WTC11 (cell line): ENCODE results near the gene ALOXE3. TPM values are rescaled to one million over a fixed set of nuclear protein-coding genes. Genes with fewer than 3 reads are reported as not detected.

Experiments
- ATAC-seq: fragments of 200-7000 bp; cut with Tn5 transposase; 2 replicates; pipeline ENCODE4 v1.10.0; 2021; ENCODE audit warnings: mild to moderate bottlenecking, moderate library complexity
- CTCF ChIA-PET: fragments of 300-600 bp; sonication (Branson Sonifier 250); formaldehyde crosslinking; loops from one replicate; lab custom pipeline; 2021; ENCODE audit warnings: antibody characterized with exemption; lab: Charles Lee
- POLR2A ChIA-PET: fragments of 350-600 bp; sonication (Branson Sonifier 250); formaldehyde crosslinking; loops from one replicate; lab custom pipeline; 2021; ENCODE audit warnings: antibody characterized with exemption; lab: Charles Lee
- DNase-seq: peaks from one replicate; pipeline ENCODE4 v3.0.0; 2021; ENCODE audit warnings: low spot score
- H3K27ac Mint-ChIP-seq: 2 replicates; pipeline ENCODE4 v1.8.0; 2021; ENCODE audit warnings: mixed read lengths
- H3K27me3 Mint-ChIP-seq: 2 replicates; pipeline ENCODE4 v1.8.0; 2021; ENCODE audit warnings: low read depth, mild to moderate bottlenecking, moderate library complexity, mixed read lengths
- H3K36me3 Mint-ChIP-seq: 2 replicates; pipeline ENCODE4 v1.8.0; 2021; ENCODE audit warnings: mixed read lengths
- H3K4me1 Mint-ChIP-seq: 2 replicates; pipeline ENCODE4 v1.8.0; 2022; ENCODE audit warnings: mixed read lengths
- H3K4me3 Mint-ChIP-seq: 2 replicates; pipeline ENCODE4 v1.8.0; 2021; ENCODE audit warnings: mild to moderate bottlenecking, moderate library complexity, mixed read lengths
- H3K9me3 Mint-ChIP-seq: 2 replicates; pipeline ENCODE4 v1.8.0; 2021; ENCODE audit warnings: mixed read lengths
- AFF4 ChIP-seq: sonication (generic); formaldehyde crosslinking; IDR thresholded peaks from 2 replicates; pipeline ENCODE4 v1.8.1; 2023; ENCODE audit warnings: mild to moderate bottlenecking, missing genetic modification reagents, borderline replicate concordance
- AR ChIP-seq: fragments of 250-450 bp; sonication (Bioruptor Pico); IDR thresholded peaks from 2 replicates; pipeline ENCODE4 v1.9.0; 2021; ENCODE audit warnings: mild to moderate bottlenecking
- ATF2 ChIP-seq: sonication (generic); formaldehyde crosslinking; IDR thresholded peaks from 2 replicates; pipeline ENCODE4 v1.8.1; 2022; ENCODE audit warnings: low read depth, missing genetic modification reagents, borderline replicate concordance
- ATF6 ChIP-seq: sonication (generic); formaldehyde crosslinking; IDR thresholded peaks from 2 replicates; pipeline ENCODE4 v1.8.1; 2023; ENCODE audit warnings: mild to moderate bottlenecking, missing genetic modification reagents
- EMX1 ChIP-seq: fragments of 250-450 bp; sonication (Bioruptor Pico); IDR thresholded peaks from 2 replicates; pipeline ENCODE4 v1.8.0; 2021; ENCODE audit warnings: mild to moderate bottlenecking
- IRF1 ChIP-seq: sonication (generic); formaldehyde crosslinking; IDR thresholded peaks from 2 replicates; pipeline ENCODE4 v1.8.0; 2023; ENCODE audit warnings: missing genetic modification reagents
- RORB ChIP-seq: fragments of 250-450 bp; sonication (Bioruptor Pico); IDR thresholded peaks from 2 replicates; pipeline ENCODE4 v1.9.0; 2021; ENCODE audit warnings: mild to moderate bottlenecking
- STAT6 ChIP-seq: sonication (generic); formaldehyde crosslinking; conservative IDR thresholded peaks from 2 replicates; pipeline ENCODE4 v1.8.1; 2023; ENCODE audit warnings: mild to moderate bottlenecking, low read depth, missing genetic modification reagents, moderate library complexity
- USF2 ChIP-seq: sonication (generic); formaldehyde crosslinking; IDR thresholded peaks from 2 replicates; pipeline ENCODE4 v1.8.1; 2023; ENCODE audit warnings: mild to moderate bottlenecking, missing genetic modification reagents, moderate library complexity
- ZNF317 ChIP-seq: sonication (generic); formaldehyde crosslinking; IDR thresholded peaks from 2 replicates; pipeline ENCODE4 v1.8.1; 2023; ENCODE audit warnings: low read depth, mild to moderate bottlenecking, moderate library complexity, missing genetic modification reagents, borderline replicate concordance
- ZNF425 ChIP-seq: fragments of 250-450 bp; sonication (Bioruptor Pico); conservative IDR thresholded peaks from 2 replicates; pipeline ENCODE4 v1.9.0; 2021; ENCODE audit warnings: mild to moderate bottlenecking
- total RNA-seq: library from RNA; stranded (reverse); gene quantifications from 3 replicates; pipeline ENCODE4 v1.2.3, GENCODE V29; 2021

Gene ALOXE3
- total RNA-seq, 1 experiment from 2014 or later = 0.81 TPM

- TF ChIP-seq AFF4 (CRISPR knock-in tag) (no peak), IRF1 (CRISPR knock-in tag) (no peak), EMX1 (CRISPR knock-in tag) (no peak), ATF6 (CRISPR knock-in tag) (no peak), USF2 (CRISPR knock-in tag) (no peak), ZNF317 (CRISPR knock-in tag) (no peak), ZNF425 (CRISPR knock-in tag) (no peak), ATF2 (CRISPR knock-in tag) (no peak)
Measured at GRCh38 chr17:8147141-8147804, 29.0 kb upstream of the ALOXE3 start (continued).

- Mint-ChIP-seq H3K36me3 (peaks cover 39% of the 10 kb centered on the region), H3K4me3 (no peak overlapping the region)
- ATAC-seq (no peak), DNase-seq (no peak)
- CTCF ChIA-PET = interaction anchor here (0.9 kb wide), 1 partner anchor 73 kb away, joined by 3 read pairs; no protein-coding TSS in a partner anchor
- no peak for TF ChIP-seq RORB (CRISPR knock-in tag)
- TF ChIP-seq AR = no peak
- TF ChIP-seq STAT6 = no peak
- TF ChIP-seq, all 79 proteins: peak for 0
- H3K27me3 Mint-ChIP-seq = no peaks in the 10 kb centered on the region
- POLR2A ChIA-PET = no interaction called here
- no peak overlapping the region for H3K27ac Mint-ChIP-seq
- no peaks in the 10 kb centered on the region for H3K9me3 Mint-ChIP-seq
- H3K4me1 Mint-ChIP-seq = no peaks in the 10 kb centered on the region; the same call in 1 of the 2 replicates
Measured at GRCh38 chr17:8146381-8147140, 28.2 kb upstream of the ALOXE3 start.
